ENCODE measurements around the gene PHF21A. TPM values are rescaled to one million over a fixed set of nuclear protein-coding genes. Genes with fewer than 3 reads are reported as not detected.
"Not testable (repeated sequence)": the region's sequence is repeated elsewhere in the genome, so short reads cannot be mapped to it uniquely, and the experiment has no call there.

The PHF21A gene
- total RNA-seq, 1 donor from 2014 or later, result 35.7 TPM

GRCh38 chr11:46039990-46040389, 81.3 kb downstream of the PHF21A start:
- peaks cover 17% of the 10 kb centered on the region for H3K4me1 Mint-ChIP-seq (ENCODE audit: low read depth)
- H3K27me3 Mint-ChIP-seq (ENCODE audit: low read depth), result no peaks in the 10 kb centered on the region
- DNase-seq (ENCODE audit: low spot score), result no peak
- no peak overlapping the region for H3K27ac Mint-ChIP-seq
- no peak overlapping the region for H3K4me3 Mint-ChIP-seq (ENCODE audit: low read depth)
- peaks cover 3% of the 10 kb centered on the region for H3K36me3 Mint-ChIP-seq (ENCODE audit: low read depth)
- intact Hi-C loops (cut with micrococcal nuclease), result no loop called here
- H3K9me3 Mint-ChIP-seq, result no peaks in the 10 kb centered on the region

GRCh38 chr11:46038529-46038928, 82.7 kb downstream of the PHF21A start:
- peaks cover 3% of the 10 kb centered on the region for H3K36me3 Mint-ChIP-seq (ENCODE audit: low read depth)
- intact Hi-C loops (cut with micrococcal nuclease), result no loop called here
- no peak overlapping the region for H3K27ac Mint-ChIP-seq
- DNase-seq (ENCODE audit: low spot score), result no peak
- H3K9me3 Mint-ChIP-seq, result no peaks in the 10 kb centered on the region
- H3K27me3 Mint-ChIP-seq (ENCODE audit: low read depth), result no peaks in the 10 kb centered on the region
- no peak overlapping the region for H3K4me3 Mint-ChIP-seq (ENCODE audit: low read depth)
- peaks cover 17% of the 10 kb centered on the region for H3K4me1 Mint-ChIP-seq (ENCODE audit: low read depth)

GRCh38 chr11:46036969-46037368, 84.3 kb downstream of the PHF21A start:
- Mint-ChIP-seq H3K4me1 (ENCODE audit: low read depth) (peaks cover 17% of the 10 kb centered on the region), H3K4me3 (ENCODE audit: low read depth) (no peak overlapping the region), H3K27me3 (ENCODE audit: low read depth) (no peaks in the 10 kb centered on the region), H3K9me3 (no peaks in the 10 kb centered on the region), H3K36me3 (ENCODE audit: low read depth) (no peaks in the 10 kb centered on the region), H3K27ac (no peak overlapping the region)
- DNase-seq (ENCODE audit: low spot score), result no peak
- intact Hi-C loops (cut with micrococcal nuclease), result no loop called here

- no peaks in the 10 kb centered on the region for H3K27me3 Mint-ChIP-seq (ENCODE audit: low read depth)
- peaks cover 17% of the 10 kb centered on the region for H3K4me1 Mint-ChIP-seq (ENCODE audit: low read depth)
- H3K27ac Mint-ChIP-seq, result no peak overlapping the region
- H3K4me3 Mint-ChIP-seq (ENCODE audit: low read depth), result no peak overlapping the region
- no peak for DNase-seq (ENCODE audit: low spot score)
- H3K36me3 Mint-ChIP-seq (ENCODE audit: low read depth), result no peaks in the 10 kb centered on the region
- intact Hi-C loops (cut with micrococcal nuclease), result no loop called here
- no peaks in the 10 kb centered on the region for H3K9me3 Mint-ChIP-seq
Measured at GRCh38 chr11:46036009-46036408, 85.2 kb downstream of the PHF21A start.

- no peak overlapping the region for H3K4me3 Mint-ChIP-seq (ENCODE audit: low read depth)
- H3K4me1 Mint-ChIP-seq (ENCODE audit: low read depth), result peaks cover 10% of the 10 kb centered on the region
- H3K36me3 Mint-ChIP-seq (ENCODE audit: low read depth), result no peaks in the 10 kb centered on the region
- no peaks in the 10 kb centered on the region for H3K9me3 Mint-ChIP-seq
- H3K27ac Mint-ChIP-seq, result no peak overlapping the region
- DNase-seq (ENCODE audit: low spot score), result no peak
- intact Hi-C loops (cut with micrococcal nuclease), result no loop called here
- no peaks in the 10 kb centered on the region for H3K27me3 Mint-ChIP-seq (ENCODE audit: low read depth)
Measured at GRCh38 chr11:46034041-46034440, 87.2 kb downstream of the PHF21A start.

- Mint-ChIP-seq H3K36me3 (ENCODE audit: low read depth) (no peaks in the 10 kb centered on the region), H3K9me3 (no peaks in the 10 kb centered on the region), H3K4me3 (ENCODE audit: low read depth) (no peak overlapping the region), H3K4me1 (ENCODE audit: low read depth) (no peaks in the 10 kb centered on the region), H3K27ac (no peak overlapping the region), H3K27me3 (ENCODE audit: low read depth) (no peaks in the 10 kb centered on the region)
- intact Hi-C loops (cut with micrococcal nuclease), result no loop called here
- no peak for DNase-seq (ENCODE audit: low spot score)
Measured at GRCh38 chr11:46026606-46027293, 94.5 kb downstream of the PHF21A start.

- no peaks in the 10 kb centered on the region for H3K4me1 Mint-ChIP-seq (ENCODE audit: low read depth)
- H3K4me3 Mint-ChIP-seq (ENCODE audit: low read depth), result no peak overlapping the region
- H3K27ac Mint-ChIP-seq, result no peak overlapping the region
- H3K9me3 Mint-ChIP-seq, result no peaks in the 10 kb centered on the region
- H3K27me3 Mint-ChIP-seq (ENCODE audit: low read depth), result no peaks in the 10 kb centered on the region
- H3K36me3 Mint-ChIP-seq (ENCODE audit: low read depth), result no peaks in the 10 kb centered on the region
- no peak for DNase-seq (ENCODE audit: low spot score)
- intact Hi-C loops (cut with micrococcal nuclease), result no loop called here
Measured at GRCh38 chr11:46020084-46020599, 101.1 kb downstream of the PHF21A start.

GRCh38 chr11:46018651-46019050, 102.6 kb downstream of the PHF21A start:
- H3K4me3 Mint-ChIP-seq (ENCODE audit: low read depth), result no peak overlapping the region
- H3K9me3 Mint-ChIP-seq, result no peaks in the 10 kb centered on the region
- intact Hi-C loops (cut with micrococcal nuclease), result no loop called here
- no peak overlapping the region for H3K27ac Mint-ChIP-seq
- no peaks in the 10 kb centered on the region for H3K4me1 Mint-ChIP-seq (ENCODE audit: low read depth)
- no peaks in the 10 kb centered on the region for H3K36me3 Mint-ChIP-seq (ENCODE audit: low read depth)
- no peak for DNase-seq (ENCODE audit: low spot score)
- no peaks in the 10 kb centered on the region for H3K27me3 Mint-ChIP-seq (ENCODE audit: low read depth)

GRCh38 chr11:46017341-46017740, 103.9 kb downstream of the PHF21A start:
- no peaks in the 10 kb centered on the region for H3K9me3 Mint-ChIP-seq
- no peak for DNase-seq (ENCODE audit: low spot score)
- intact Hi-C loops (cut with micrococcal nuclease), result no loop called here
- H3K27me3 Mint-ChIP-seq (ENCODE audit: low read depth), result no peaks in the 10 kb centered on the region
- H3K27ac Mint-ChIP-seq, result no peak overlapping the region
- no peaks in the 10 kb centered on the region for H3K36me3 Mint-ChIP-seq (ENCODE audit: low read depth)
- H3K4me1 Mint-ChIP-seq (ENCODE audit: low read depth), result no peaks in the 10 kb centered on the region
- no peak overlapping the region for H3K4me3 Mint-ChIP-seq (ENCODE audit: low read depth)

GRCh38 chr11:46015941-46016340, 105.3 kb downstream of the PHF21A start:
- Mint-ChIP-seq H3K27ac (no peak overlapping the region), H3K4me3 (ENCODE audit: low read depth) (no peak overlapping the region), H3K36me3 (ENCODE audit: low read depth) (no peaks in the 10 kb centered on the region), H3K9me3 (no peaks in the 10 kb centered on the region), H3K27me3 (ENCODE audit: low read depth) (no peaks in the 10 kb centered on the region), H3K4me1 (ENCODE audit: low read depth) (no peaks in the 10 kb centered on the region)
- intact Hi-C loops (cut with micrococcal nuclease), result no loop called here
- no peak for DNase-seq (ENCODE audit: low spot score)

- H3K27me3 Mint-ChIP-seq (ENCODE audit: low read depth); H3K4me3 Mint-ChIP-seq (ENCODE audit: low read depth); H3K9me3 Mint-ChIP-seq; H3K36me3 Mint-ChIP-seq (ENCODE audit: low read depth); DNase-seq (ENCODE audit: low spot score); H3K4me1 Mint-ChIP-seq (ENCODE audit: low read depth); H3K27ac Mint-ChIP-seq; intact Hi-C loops (cut with micrococcal nuclease): not testable (repeated sequence)
Measured at GRCh38 chr11:46014168-46014567, 107.1 kb downstream of the PHF21A start.

- H3K27ac Mint-ChIP-seq, result no peak overlapping the region
- no peaks in the 10 kb centered on the region for H3K27me3 Mint-ChIP-seq (ENCODE audit: low read depth)
- no peak for DNase-seq (ENCODE audit: low spot score)
- no peaks in the 10 kb centered on the region for H3K36me3 Mint-ChIP-seq (ENCODE audit: low read depth)
- no peaks in the 10 kb centered on the region for H3K4me1 Mint-ChIP-seq (ENCODE audit: low read depth)
- H3K9me3 Mint-ChIP-seq, result no peaks in the 10 kb centered on the region
- intact Hi-C loops (cut with micrococcal nuclease), result no loop called here
- no peak overlapping the region for H3K4me3 Mint-ChIP-seq (ENCODE audit: low read depth)
Measured at GRCh38 chr11:46012185-46012584, 109.1 kb downstream of the PHF21A start.

GRCh38 chr11:46010100-46010499, 111.2 kb downstream of the PHF21A start:
- H3K27me3 Mint-ChIP-seq (ENCODE audit: low read depth), result no peaks in the 10 kb centered on the region
- H3K4me3 Mint-ChIP-seq (ENCODE audit: low read depth), result no peak overlapping the region
- no peaks in the 10 kb centered on the region for H3K36me3 Mint-ChIP-seq (ENCODE audit: low read depth)
- peaks cover 2% of the 10 kb centered on the region for H3K4me1 Mint-ChIP-seq (ENCODE audit: low read depth)
- intact Hi-C loops (cut with micrococcal nuclease), result no loop called here
- no peak for DNase-seq (ENCODE audit: low spot score)
- H3K27ac Mint-ChIP-seq, result no peak overlapping the region
- no peaks in the 10 kb centered on the region for H3K9me3 Mint-ChIP-seq
